Calu3 (cell line): ENCODE measurements around the gene LTK. TPM values are rescaled to one million over a fixed set of nuclear protein-coding genes. Genes with fewer than 3 reads are reported as not detected.

Experiments
- BruUV-seq: library from RNA; stranded (reverse); fragments of 400-500 nt; replicated peaks from 2 replicates; lab custom pipeline; 2021; lab: Mats Ljungman, UMichigan
- CTCF ChIA-PET: fragments of 300-600 bp; sonication (Branson Sonifier 250); formaldehyde crosslinking; loops from one replicate; lab custom pipeline; 2022; ENCODE audit warnings: antibody characterized with exemption; lab: Charles Lee
- DNase-seq: peaks from one replicate; pipeline ENCODE4 v3.0.0; 2022
- H3K27ac Mint-ChIP-seq: one replicate; pipeline ENCODE4 v1.8.0; 2022; ENCODE audit warnings: mixed read lengths; ENCODE audit not compliant: unreplicated experiment
- H3K27me3 Mint-ChIP-seq: one replicate; pipeline ENCODE4 v1.8.0; 2022; ENCODE audit warnings: mixed read lengths; ENCODE audit not compliant: unreplicated experiment
- H3K36me3 Mint-ChIP-seq: one replicate; pipeline ENCODE4 v1.8.0; 2022; ENCODE audit warnings: mild to moderate bottlenecking, moderate library complexity, mixed read lengths; ENCODE audit not compliant: insufficient read depth, unreplicated experiment
- H3K4me1 Mint-ChIP-seq: one replicate; pipeline ENCODE4 v1.8.0; 2022; ENCODE audit warnings: mild to moderate bottlenecking, low read depth, mixed read lengths; ENCODE audit not compliant: unreplicated experiment
- H3K4me3 Mint-ChIP-seq: one replicate; pipeline ENCODE4 v1.8.0; 2022; ENCODE audit warnings: mild to moderate bottlenecking, low read depth, moderate library complexity, mixed read lengths; ENCODE audit not compliant: unreplicated experiment
- H3K9me3 Mint-ChIP-seq: one replicate; pipeline ENCODE4 v1.8.0; 2022; ENCODE audit warnings: low read depth, mixed read lengths; ENCODE audit not compliant: unreplicated experiment
- CTCF ChIP-seq: fragments of 200-600 bp; IDR thresholded peaks from one replicate; pipeline ENCODE4 v1.8.0; 2022; ENCODE audit warnings: antibody characterized with exemption; ENCODE audit not compliant: unreplicated experiment
- intact Hi-C: fragments of 100-400 bp; cut with micrococcal nuclease; formaldehyde crosslinking; loops from one replicate; pipeline ENCODE4 v1.10.0; 2022; ENCODE audit not compliant: unreplicated experiment
- total RNA-seq: library from RNA; stranded (reverse); gene quantifications from 2 replicates; pipeline ENCODE4 v1.2.3, GENCODE V29; 2022

LTK gene
- total RNA-seq, 1 experiment from 2014 or later = 0.24 TPM

- Mint-ChIP-seq H3K9me3 (no peaks in the 10 kb centered on the region), H3K27me3 (peaks cover 22% of the 10 kb centered on the region), H3K36me3 (peaks cover 15% of the 10 kb centered on the region), H3K4me1 (no peaks in the 10 kb centered on the region), H3K4me3 (peak overlapping the region; percentile 77), H3K27ac (peak overlapping the region; percentile 66)
- BruUV-seq = no TSS peak
- DNase-seq = peak; percentile 54
- TF ChIP-seq CTCF = no peak
- intact Hi-C loops = no loop called here
- CTCF ChIA-PET = interaction anchor here (1.1 to 1.3 kb wide), 2 partner anchors 10 to 92 kb away, joined by 3 read pairs; no protein-coding TSS in a partner anchor
Observed at GRCh38 chr15:41557673-41558399, 44.2 kb upstream of the LTK start.

GRCh38 chr15:41556677-41557076 lies 43.0 kb upstream of the LTK start:
- peaks cover 22% of the 10 kb centered on the region for H3K27me3 Mint-ChIP-seq
- H3K4me3 Mint-ChIP-seq = no peak overlapping the region
- no peak for DNase-seq
- no TSS peak for BruUV-seq
- H3K9me3 Mint-ChIP-seq = no peaks in the 10 kb centered on the region
- CTCF ChIA-PET = no interaction called here
- TF ChIP-seq CTCF = no peak
- no peak overlapping the region for H3K27ac Mint-ChIP-seq
- no peaks in the 10 kb centered on the region for H3K4me1 Mint-ChIP-seq
- H3K36me3 Mint-ChIP-seq = peaks cover 15% of the 10 kb centered on the region
- intact Hi-C loops = no loop called here

GRCh38 chr15:41554915-41555314 lies 41.3 kb upstream of the LTK start:
- no peak for TF ChIP-seq CTCF
- intact Hi-C loops = no loop called here
- H3K4me1 Mint-ChIP-seq = no peaks in the 10 kb centered on the region
- H3K27ac Mint-ChIP-seq = no peak overlapping the region
- no peaks in the 10 kb centered on the region for H3K9me3 Mint-ChIP-seq
- no peak overlapping the region for H3K4me3 Mint-ChIP-seq
- H3K36me3 Mint-ChIP-seq = peaks cover 15% of the 10 kb centered on the region
- CTCF ChIA-PET = no interaction called here
- H3K27me3 Mint-ChIP-seq = peaks cover 22% of the 10 kb centered on the region
- no TSS peak for BruUV-seq
- no peak for DNase-seq

GRCh38 chr15:41554343-41554742 lies 40.7 kb upstream of the LTK start:
- DNase-seq = no peak
- no TSS peak for BruUV-seq
- intact Hi-C loops = no loop called here
- no peaks in the 10 kb centered on the region for H3K9me3 Mint-ChIP-seq
- H3K27ac Mint-ChIP-seq = no peak overlapping the region
- peaks cover 10% of the 10 kb centered on the region for H3K36me3 Mint-ChIP-seq
- peaks cover 22% of the 10 kb centered on the region for H3K27me3 Mint-ChIP-seq
- no peak for TF ChIP-seq CTCF
- CTCF ChIA-PET = no interaction called here
- H3K4me1 Mint-ChIP-seq = no peaks in the 10 kb centered on the region
- no peak overlapping the region for H3K4me3 Mint-ChIP-seq
